Effector CD8-positive, alpha-beta T cell (primary cell): ENCODE measurements around the gene VAX1.

Experiments used
- DNase-seq: peaks from one replicate; lab custom pipeline; 2025; lab: John Stamatoyannopoulos, UW

Gene VAX1

GRCh38 chr10:117164592-117165537 is 26.8 kb upstream of the VAX1 start:
- no peak for DNase-seq

- DNase-seq: no peak
Observed at GRCh38 chr10:117163954-117164548, 26.0 kb upstream of the VAX1 start.

- no peak for DNase-seq
Observed at GRCh38 chr10:117163061-117163953, 25.2 kb upstream of the VAX1 start.

- DNase-seq: no peak
Observed at GRCh38 chr10:117162093-117163060, 24.3 kb upstream of the VAX1 start.

GRCh38 chr10:117161386-117162033 is 23.4 kb upstream of the VAX1 start:
- DNase-seq: no peak

GRCh38 chr10:117160567-117160966 is 22.5 kb upstream of the VAX1 start:
- DNase-seq: no peak

GRCh38 chr10:117159390-117159789 is 21.3 kb upstream of the VAX1 start:
- DNase-seq: no peak

GRCh38 chr10:117158297-117158696 is 20.2 kb upstream of the VAX1 start:
- DNase-seq: no peak

GRCh38 chr10:117152668-117153067 is 14.6 kb upstream of the VAX1 start:
- DNase-seq: no peak

- no peak for DNase-seq
Observed at GRCh38 chr10:117148284-117148683, 10.2 kb upstream of the VAX1 start.

- no peak for DNase-seq
Observed at GRCh38 chr10:117145019-117145418, 6.9 kb upstream of the VAX1 start.

- DNase-seq: no peak
Observed at GRCh38 chr10:117143103-117143823, 5.2 kb upstream of the VAX1 start.

- no peak for DNase-seq
Observed at GRCh38 chr10:117140525-117140902, 2.4 kb upstream of the VAX1 start.

GRCh38 chr10:117139581-117140524 is 1.8 kb upstream of the VAX1 start:
- no peak for DNase-seq

GRCh38 chr10:117138838-117139580 is 939 bp upstream of the VAX1 start:
- no peak for DNase-seq

GRCh38 chr10:117137031-117137910 is 799 bp downstream of the VAX1 start:
- no peak for DNase-seq

- DNase-seq: no peak
Observed at GRCh38 chr10:117136391-117136975, 1.6 kb downstream of the VAX1 start.
